IMR-90 (cell line): ENCODE measurements around the gene NR1D1. TPM values are rescaled to one million over a fixed set of nuclear protein-coding genes. Genes with fewer than 3 reads are reported as not detected.

Experiments
- ATAC-seq: fragments of 200-7000 bp; cut with Tn5 transposase; 2 replicates; pipeline ENCODE4 v1.9.1; 2020; ENCODE audit warnings: low read depth, mild to moderate bottlenecking, moderate library complexity
- BruUV-seq: library from RNA; stranded (reverse); fragments of 400-500 nt; replicated peaks from 2 replicates; lab custom pipeline; 2021; lab: Mats Ljungman, UMichigan
- CTCF ChIA-PET: fragments of 300-600 bp; formaldehyde crosslinking; extraction: SDS; loops from one replicate; lab custom pipeline; 2021; ENCODE audit warnings: antibody characterized with exemption; lab: Yijun Ruan, JAX
- POLR2A ChIA-PET: fragments of 300-600 bp; sonication (Branson Sonifier 250); formaldehyde crosslinking; loops from one replicate; lab custom pipeline; 2022; ENCODE audit warnings: antibody characterized with exemption; ENCODE audit not compliant: unreplicated experiment; lab: Charles Lee
- DNase-seq: peaks from one replicate; pipeline ENCODE4 v3.0.0; 2013
- H2AFZ ChIP-seq: replicated peaks from 2 replicates; pipeline ENCODE3; 2013; ENCODE audit warnings: low read length, mild to moderate bottlenecking; ENCODE audit not compliant: poor library complexity
- H2AK5ac ChIP-seq: 2 replicates; pipeline ENCODE4 v1.6.1; 2013; ENCODE audit warnings: low read depth, low read length, inconsistent platforms
- H2AK9ac ChIP-seq: replicated peaks from 2 replicates; pipeline ENCODE3; 2013; ENCODE audit warnings: mild to moderate bottlenecking, low read depth, low read length, moderate library complexity; ENCODE audit not compliant: poor library complexity
- H2BK120ac ChIP-seq: 2 replicates; pipeline ENCODE4 v1.6.1; 2013; ENCODE audit warnings: low read depth, low read length, inconsistent platforms
- H2BK15ac ChIP-seq: 3 replicates; pipeline ENCODE4 v1.6.1; 2013; ENCODE audit warnings: low read depth, low read length, inconsistent platforms
- H2BK20ac ChIP-seq: 2 replicates; pipeline ENCODE4 v1.6.1; 2013; ENCODE audit warnings: low read depth, mild to moderate bottlenecking, inconsistent platforms, low read length, moderate library complexity
- H2BK5ac ChIP-seq: 2 replicates; pipeline ENCODE4 v1.6.1; 2013; ENCODE audit warnings: mild to moderate bottlenecking, low read depth, low read length, inconsistent platforms; ENCODE audit not compliant: poor library complexity, severe bottlenecking
- H3K14ac ChIP-seq: replicated peaks from 2 replicates; pipeline ENCODE4 v1.6.1; 2013; ENCODE audit warnings: low read depth, low read length, inconsistent platforms
- H3K18ac ChIP-seq: 2 replicates; pipeline ENCODE4 v1.6.1; 2013; ENCODE audit warnings: low read depth, low read length, control low read depth
- H3K23ac ChIP-seq: 2 replicates; pipeline ENCODE4 v1.6.1; 2013; ENCODE audit warnings: low read depth, low read length, inconsistent platforms
- H3K27ac ChIP-seq: 2 replicates; pipeline ENCODE4 v1.5.1; 2013; ENCODE audit warnings: mild to moderate bottlenecking, control low read depth, low read length; ENCODE audit not compliant: insufficient read depth
- H3K27me3 ChIP-seq: 2 replicates; pipeline ENCODE4 v1.6.1; 2013; ENCODE audit warnings: low read length; ENCODE audit not compliant: control insufficient read depth, insufficient read depth
- H3K36me3 ChIP-seq: 2 replicates; pipeline ENCODE4 v1.6.1; 2013; ENCODE audit warnings: low read length, mixed read lengths; ENCODE audit not compliant: control insufficient read depth, insufficient read depth
- H3K4ac ChIP-seq: 2 replicates; pipeline ENCODE4 v1.6.1; 2013; ENCODE audit warnings: low read depth, low read length, inconsistent platforms
- H3K4me1 ChIP-seq: 2 replicates; pipeline ENCODE4 v1.6.1; 2013; ENCODE audit warnings: low read length, mixed read lengths; ENCODE audit not compliant: control insufficient read depth, insufficient read depth
- H3K4me2 ChIP-seq: 2 replicates; pipeline ENCODE4 v1.6.1; 2013; ENCODE audit warnings: low read depth, mild to moderate bottlenecking, control low read depth, low read length, moderate library complexity
- H3K4me3 ChIP-seq: 2 replicates; pipeline ENCODE4 v1.5.1; 2013; ENCODE audit warnings: low read depth, mild to moderate bottlenecking, control low read depth, low read length, moderate library complexity; ENCODE audit not compliant: insufficient read depth
- H3K56ac ChIP-seq: 2 replicates; pipeline ENCODE4 v1.6.1; 2013; ENCODE audit warnings: low read length, inconsistent platforms; ENCODE audit not compliant: insufficient read depth; ENCODE audit errors: extremely low read depth
- H3K79me1 ChIP-seq, 2 experiments: 2 replicates each; pipeline ENCODE4 v1.6.1; 2013; ENCODE audit warnings: low read length in 2 of 2, inconsistent platforms in 1 of 2, low read depth in 1 of 2
- H3K9ac ChIP-seq: 2 replicates; pipeline ENCODE4 v1.6.1; 2013; ENCODE audit warnings: low read depth, low read length, control low read depth
- H3K9me1 ChIP-seq: 2 replicates; pipeline ENCODE4 v1.6.1; 2013; ENCODE audit warnings: low read length, inconsistent platforms; ENCODE audit not compliant: insufficient read depth
- H3K9me3 ChIP-seq: 2 replicates; pipeline ENCODE4 v1.6.1; 2013; ENCODE audit warnings: low read length; ENCODE audit not compliant: control insufficient read depth, insufficient read depth
- H4K20me1 ChIP-seq: 2 replicates; pipeline ENCODE4 v1.6.1; 2013; ENCODE audit warnings: low read length, inconsistent platforms; ENCODE audit not compliant: insufficient read depth
- H4K5ac ChIP-seq: 2 replicates; pipeline ENCODE4 v1.6.1; 2013; ENCODE audit warnings: mild to moderate bottlenecking, low read depth, low read length, control low read depth
- H4K8ac ChIP-seq, 2 experiments: 2 replicates each; pipeline ENCODE4 v1.6.1; 2013; ENCODE audit warnings: low read depth in 2 of 2, low read length in 2 of 2, control low read depth in 1 of 2, inconsistent platforms in 1 of 2
- H4K91ac ChIP-seq: 2 replicates; pipeline ENCODE4 v1.6.1; 2013; ENCODE audit warnings: low read depth, low read length, inconsistent platforms; ENCODE audit not compliant: insufficient read depth
- BHLHE40 ChIP-seq: fragments of 150-350 bp; IDR thresholded peaks from 2 replicates; pipeline ENCODE4 v1.6.1; 2016; ENCODE audit warnings: mild to moderate bottlenecking, low read depth, low read length
- CEBPB ChIP-seq: IDR thresholded peaks from 2 replicates; pipeline ENCODE4 v1.6.1; 2012; ENCODE audit warnings: low read depth, low read length, improper control_type of control experiment
- CHD1 ChIP-seq: IDR thresholded peaks from 2 replicates; pipeline ENCODE4 v1.6.1; 2012; ENCODE audit warnings: low read depth, low read length, improper control_type of control experiment
- CTCF ChIP-seq: conservative IDR thresholded peaks from 2 replicates; pipeline ENCODE4 v1.5.1; 2012; ENCODE audit warnings: mild to moderate bottlenecking, low read depth, low read length, improper control_type of control experiment
- FOS ChIP-seq: fragments of 150-350 bp; IDR thresholded peaks from 2 replicates; pipeline ENCODE4 v1.6.1; 2016; ENCODE audit warnings: low read depth, low read length
- MAFK ChIP-seq: IDR thresholded peaks from 2 replicates; pipeline ENCODE4 v1.6.1; 2012; ENCODE audit warnings: low read depth, low read length, improper control_type of control experiment
- MXI1 ChIP-seq: IDR thresholded peaks from 2 replicates; pipeline ENCODE4 v1.6.1; 2012; ENCODE audit warnings: low read depth, mild to moderate bottlenecking, low read length, moderate library complexity, borderline replicate concordance
- POLR2A ChIP-seq: IDR thresholded peaks from 2 replicates; pipeline ENCODE4 v1.6.1; 2012; ENCODE audit warnings: mild to moderate bottlenecking, low read depth, low read length
- RCOR1 ChIP-seq: IDR thresholded peaks from 2 replicates; pipeline ENCODE4 v1.6.1; 2012; ENCODE audit warnings: mild to moderate bottlenecking, low read length, improper control_type of control experiment; ENCODE audit not compliant: insufficient replicate concordance
- RFX5 ChIP-seq: IDR thresholded peaks from 2 replicates; pipeline ENCODE4 v1.8.0; 2012; ENCODE audit warnings: low read depth, mild to moderate bottlenecking, low read length, moderate library complexity
- SMC3 ChIP-seq: fragments of 150-350 bp; IDR thresholded peaks from 2 replicates; pipeline ENCODE4 v1.6.1; 2016; ENCODE audit warnings: low read depth, mild to moderate bottlenecking, antibody characterized with exemption, low read length, moderate library complexity
- WGBS, 2 experiments: methylation state at CpG; one replicate each; pipeline versions ENCODE4 v1.1.5 to v1.1.7; 2013; ENCODE audit warnings: missing lambda C conversion rate in 2 of 2; ENCODE audit not compliant: insufficient read length in 1 of 2; ENCODE audit errors: extremely low coverage in 2 of 2; 5-methylcytosine and 5-hydroxymethylcytosine counted together
- dilution Hi-C: fragments of 300-500 bp; cut with HindIII; formaldehyde crosslinking; loops from one replicate; pipeline ENCODE4 v1.14.3; 2018; ENCODE audit warnings: low sequenced_read_pairs; ENCODE audit not compliant: unreplicated experiment
- in situ Hi-C: fragments of 300-500 bp; cut with MboI; formaldehyde crosslinking; loops from 3 replicates; pipeline ENCODE4 v1.14.3; 2019; ENCODE audit warnings: low sequenced_read_pairs, inconsistent platforms, mixed read lengths
- intact Hi-C: fragments of 100-400 bp; cut with micrococcal nuclease; formaldehyde crosslinking; loops from 2 replicates; pipeline ENCODE4 v1.10.0; 2022
- polyA plus RNA-seq, 3 experiments: library from polyadenylated mRNA; depleted of rRNA; stranded (reverse); fragments of >200 nt; gene quantifications; 2 replicates each; pipeline ENCODE4 v1.2.3, GENCODE V29; 2012; ENCODE audit warnings: low replicate concordance in 1 of 3
- total RNA-seq: library from RNA; depleted of rRNA; stranded (reverse); fragments of >200 nt; gene quantifications from 2 replicates; pipeline ENCODE4 v1.2.3, GENCODE V29; 2012
- TF ChIP-seq, protein P1 (sequence below): fragments of 150-350 bp; IDR thresholded peaks from 2 replicates; pipeline ENCODE4 v1.6.1; 2016; ENCODE audit warnings: low read depth, mild to moderate bottlenecking, low read length, moderate library complexity, borderline replicate concordance
- TF ChIP-seq, protein P2 (sequence below): fragments of 150-350 bp; IDR thresholded peaks from 2 replicates; pipeline ENCODE4 v1.6.1; 2017; ENCODE audit warnings: mild to moderate bottlenecking, antibody characterized with exemption, low read length, low read depth

Gene NR1D1
- total and polyA plus RNA-seq, 2 of the 4 experiments (the other 2 are of a cell fraction), result 0.36 to 7.2 TPM

DNA sequence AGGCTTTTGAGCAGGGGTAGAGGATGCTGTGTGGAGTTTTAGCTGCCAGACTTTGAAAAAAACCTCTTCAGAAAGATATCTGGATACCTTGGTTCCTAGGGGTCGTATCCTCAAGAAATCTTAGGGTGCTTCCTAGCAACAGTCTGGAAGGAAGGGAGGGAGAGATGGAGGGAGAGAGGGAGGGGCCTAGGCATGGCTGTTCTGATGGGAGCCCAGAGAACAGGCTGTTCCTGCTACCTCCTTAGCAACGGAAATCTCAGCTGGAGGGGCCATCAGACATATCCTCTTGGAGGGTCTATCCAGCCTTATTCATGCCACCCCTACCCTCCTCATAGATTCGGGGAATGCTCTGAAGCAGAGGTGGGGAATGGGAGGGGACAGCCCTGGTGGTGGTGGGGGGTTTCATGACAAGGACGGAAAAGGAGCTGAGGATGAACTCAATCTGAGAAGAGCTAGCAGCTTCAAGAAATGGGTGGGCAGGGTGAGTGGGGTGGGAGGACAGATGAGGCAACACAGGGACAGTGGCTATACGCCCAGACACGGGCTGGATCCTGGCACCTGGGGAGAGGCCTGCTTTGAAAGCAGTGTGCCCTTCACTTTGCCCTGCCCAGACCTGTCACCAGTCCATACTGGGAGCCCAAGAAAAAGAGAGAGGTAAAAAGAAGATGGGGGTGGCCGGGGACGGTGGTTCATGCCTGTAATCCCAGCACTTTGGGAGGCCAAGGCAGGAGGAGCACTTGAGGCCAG lies 40.5 kb downstream of the NR1D1 start (continued):
- TF ChIP-seq CTCF, result no peak

- no peak overlapping the region for H3K23ac ChIP-seq
- peaks cover 6% of the 10 kb centered on the region for H3K4me1 ChIP-seq
- H3K4ac ChIP-seq, result 0 out of 2 replicates have a peak overlapping the region, but pooled peaks have one; percentile 13
- dilution Hi-C loops, result no loop called here
- H3K36me3 ChIP-seq, result no peaks in the 10 kb centered on the region
- ChIA-PET CTCF (no interaction called here), POLR2A (no interaction called here)
- no peak overlapping the region for H2BK120ac ChIP-seq
- no peak overlapping the region for H3K27ac ChIP-seq
- no peak overlapping the region for H2BK5ac ChIP-seq
- H4K5ac ChIP-seq, result no peak overlapping the region
- ATAC-seq, result no peak
- H3K79me1 ChIP-seq, result peaks cover 8 to 18% of the 10 kb centered on the region in 2 experiments
- no CpG with 5 or more reads among the region's 1 CpG for WGBS, 2 experiments
- no peak for DNase-seq
- peak overlapping the region in 1 of 2 experiments; percentile 5; a peak in 1 of 4 replicates for H4K8ac ChIP-seq
- TF ChIP-seq CEBPB (no peak), MAFK (no peak), BHLHE40 (no peak), RFX5 (no peak), MXI1 (no peak), SMC3 (no peak), CHD1 (no peak), POLR2A (no peak), FOS (no peak), RCOR1 (no peak)
- TF ChIP-seq, protein P1, sequence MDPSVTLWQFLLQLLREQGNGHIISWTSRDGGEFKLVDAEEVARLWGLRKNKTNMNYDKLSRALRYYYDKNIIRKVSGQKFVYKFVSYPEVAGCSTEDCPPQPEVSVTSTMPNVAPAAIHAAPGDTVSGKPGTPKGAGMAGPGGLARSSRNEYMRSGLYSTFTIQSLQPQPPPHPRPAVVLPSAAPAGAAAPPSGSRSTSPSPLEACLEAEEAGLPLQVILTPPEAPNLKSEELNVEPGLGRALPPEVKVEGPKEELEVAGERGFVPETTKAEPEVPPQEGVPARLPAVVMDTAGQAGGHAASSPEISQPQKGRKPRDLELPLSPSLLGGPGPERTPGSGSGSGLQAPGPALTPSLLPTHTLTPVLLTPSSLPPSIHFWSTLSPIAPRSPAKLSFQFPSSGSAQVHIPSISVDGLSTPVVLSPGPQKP, result no peak
- TF ChIP-seq, protein P2, sequence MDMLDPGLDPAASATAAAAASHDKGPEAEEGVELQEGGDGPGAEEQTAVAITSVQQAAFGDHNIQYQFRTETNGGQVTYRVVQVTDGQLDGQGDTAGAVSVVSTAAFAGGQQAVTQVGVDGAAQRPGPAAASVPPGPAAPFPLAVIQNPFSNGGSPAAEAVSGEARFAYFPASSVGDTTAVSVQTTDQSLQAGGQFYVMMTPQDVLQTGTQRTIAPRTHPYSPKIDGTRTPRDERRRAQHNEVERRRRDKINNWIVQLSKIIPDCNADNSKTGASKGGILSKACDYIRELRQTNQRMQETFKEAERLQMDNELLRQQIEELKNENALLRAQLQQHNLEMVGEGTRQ, result no peak
- no peaks in the 10 kb centered on the region for H3K27me3 ChIP-seq
- no peak overlapping the region for H3K4me2 ChIP-seq
- H2AK5ac ChIP-seq, result peak overlapping the region; percentile 15; the same call in 1 of the 2 replicates
- H4K91ac ChIP-seq, result no peak overlapping the region
- no peak overlapping the region for H3K18ac ChIP-seq
- 0 out of 2 replicates have a peak, but pooled peaks cover 3% of the 10 kb centered on the region for H3K9me1 ChIP-seq
- in situ Hi-C loops, result no loop called here
- H2BK15ac ChIP-seq, result no peak overlapping the region
- BruUV-seq, result no TSS peak
- peak overlapping the region; percentile 87 for H2AK9ac ChIP-seq
- H3K14ac ChIP-seq, result no peak overlapping the region
- intact Hi-C loops, result no loop called here
- no peak overlapping the region for H2BK20ac ChIP-seq
- H3K56ac ChIP-seq, result no peak overlapping the region
- 0 out of 2 replicates have a peak, but pooled peaks cover 4% of the 10 kb centered on the region for H4K20me1 ChIP-seq
- no peak overlapping the region for H3K4me3 ChIP-seq
- H3K9me3 ChIP-seq, result no peaks in the 10 kb centered on the region
- H3K9ac ChIP-seq, result no peak overlapping the region
- H2AFZ ChIP-seq, result no peak overlapping the region
These were observed 41.5 kb downstream of the NR1D1 start for GRCh38 chr17:40058865-40059264.
